ENCODE measurements around the gene TTC23. TPM values are rescaled to one million over a fixed set of nuclear protein-coding genes. Genes with fewer than 3 reads are reported as not detected.

Gene TTC23
- total and polyA plus RNA-seq, 9 of the 15 experiments (the other 6 are each of a cell fraction or from before 2014, with no cell fraction given), result 0.41 to 4.5 (median 2.5) TPM

- no peak for TF ChIP-seq USF2 (CRISPR knock-in tag; IDR thresholded peaks at IDR 0.05)
- TF ChIP-seq POLR2G (IDR thresholded peaks at IDR 0.05; ENCODE audit: low read depth, low read length), result no peak
These were observed 14.7 kb upstream of the TTC23 start (continued) for GRCh38 chr15:99264125-99264524.

GRCh38 chr15:99257107-99257750 is 7.8 kb upstream of the TTC23 start:
- in situ Hi-C loops (cut with MboI), result no loop called here
- no peak overlapping the region for H2AFZ ChIP-seq (ENCODE audit: low read depth, low read length)
- no TSS peak for BruUV-seq (replicated peaks)
- H3K4me3 ChIP-seq, result no peak overlapping the region
- no peak overlapping the region for H3K27ac ChIP-seq (ENCODE audit: extremely low read depth, low read depth, low read length)
- no peaks in the 10 kb centered on the region for H3K9me1 ChIP-seq (ENCODE audit: control insufficient read depth, insufficient read depth, low read length)
- DNase-seq (ENCODE audit: extremely low read depth in 1 of 4, low spot score in 3 of 4) (no peak), FAIRE-seq (no peak), ATAC-seq (no peak)
- H3K9me3 ChIP-seq (replicated peaks; ENCODE audit: control insufficient read depth, insufficient read depth, low read depth, low read length), result no peaks in the 10 kb centered on the region
- no peaks in the 10 kb centered on the region for H3K79me2 ChIP-seq (ENCODE audit: control insufficient read depth, insufficient read depth, low read length)
- POLR2A ChIA-PET, result no interaction called here
- no peaks in the 10 kb centered on the region for H3K36me3 ChIP-seq (ENCODE audit: control insufficient read depth, insufficient read depth, low read length)
- H3K9ac ChIP-seq (ENCODE audit: insufficient read depth in 1 of 2, low read depth in 2 of 2, low read length in 2 of 2), result no peak overlapping the region
- H3K4me1 ChIP-seq (replicated peaks in 1 of 2; ENCODE audit: control insufficient read depth in 2 of 2, insufficient read depth in 2 of 2, low read length in 2 of 2), result no peaks in the 10 kb centered on the region
- CTCF ChIA-PET (ENCODE audit: low intra/inter-chr PET ratio), result no interaction called here
- intact Hi-C loops (cut with micrococcal nuclease), result no loop called here
- TF ChIP-seq C11orf30 (IDR thresholded peaks at IDR 0.05; ENCODE audit: low read depth), result peak; percentile 41; the same call in 1 of the 2 replicates
- no peak for TF ChIP-seq SMAD2 (IDR thresholded peaks at IDR 0.05; ENCODE audit: low read depth, low read length)
- no peak for TF ChIP-seq ETS1 (conservative IDR thresholded peaks at IDR 0.05; ENCODE audit: control insufficient read depth, low read depth, low read length)
- peak; percentile 57 for TF ChIP-seq ZNF316 (IDR thresholded peaks at IDR 0.05)
- peak; percentile 33; the same call in 1 of the 2 replicates for TF ChIP-seq MAFG (tag; conservative IDR thresholded peaks at IDR 0.05)
- H4K20me1 ChIP-seq (replicated peaks; ENCODE audit: control insufficient read depth, insufficient read depth, low read length), result no peaks in the 10 kb centered on the region
- 47% methylated on average over 12 of the region's 12 CpGs for WGBS (ENCODE audit: insufficient coverage, low coverage, missing lambda C conversion rate)
- H3K4me2 ChIP-seq (ENCODE audit: insufficient read depth, low read length), result no peak overlapping the region
- H3K27me3 ChIP-seq (ENCODE audit: control insufficient read depth in 2 of 2, insufficient read depth in 2 of 2, low read length in 2 of 2), result no peaks in the 10 kb centered on the region

Measured in K562 (cell line).